CD14-positive monocyte (primary cell): ENCODE results near the gene ACTR6. TPM values are rescaled to one million over a fixed set of nuclear protein-coding genes. Genes with fewer than 3 reads are reported as not detected.

ENCODE experiments used
- DNase-seq, 3 donors: peaks; one replicate each; pipeline ENCODE4 v3.0.0-alpha.2; 2011 to 2022
- H2AFZ ChIP-seq: 2 replicates; pipeline ENCODE4 v1.6.0; 2012; ENCODE audit warnings: mild to moderate bottlenecking, low read depth, low read length, inconsistent platforms; ENCODE audit not compliant: insufficient read depth, poor library complexity, severe bottlenecking
- H3K27ac ChIP-seq, 2 donors: 1 replicate in 1 of 2; 2 replicates in 1 of 2; pipeline ENCODE4 v1.5.1; 2012 to 2013; ENCODE audit warnings: low read length in 2 of 2, control low read depth in 1 of 2, inconsistent platforms in 1 of 2, low read depth in 1 of 2, mild to moderate bottlenecking in 1 of 2
- H3K27me3 ChIP-seq, 2 donors: one replicate each; pipeline versions ENCODE4 v1.6.0 to v1.6.1; 2011 to 2013; ENCODE audit warnings: low read length in 2 of 2; ENCODE audit not compliant: control insufficient read depth in 2 of 2, insufficient read depth in 2 of 2
- H3K36me3 ChIP-seq, 2 donors: replicated peaks in 1 of 2; 1 replicate in 1 of 2; 2 replicates in 1 of 2; pipeline versions ENCODE4 v1.5.1 to v1.6.1; 2012 to 2013; ENCODE audit warnings: low read length in 2 of 2, control low read depth in 1 of 2, inconsistent platforms in 1 of 2, mild to moderate bottlenecking in 1 of 2; ENCODE audit not compliant: insufficient read depth in 2 of 2, control insufficient read depth in 1 of 2
- H3K4me1 ChIP-seq, 2 donors: 1 replicate in 1 of 2; 2 replicates in 1 of 2; pipeline versions ENCODE4 v1.5.1 to v1.6.1; 2012 to 2013; ENCODE audit warnings: low read length in 2 of 2, control low read depth in 1 of 2, inconsistent platforms in 1 of 2, mild to moderate bottlenecking in 1 of 2, moderate library complexity in 1 of 2; ENCODE audit not compliant: insufficient read depth in 2 of 2, control insufficient read depth in 1 of 2
- H3K4me2 ChIP-seq: replicated peaks from 2 replicates; pipeline ENCODE3; 2012; ENCODE audit warnings: low read length, moderate library complexity, mild to moderate bottlenecking; ENCODE audit not compliant: poor library complexity, severe bottlenecking; ENCODE audit errors: extremely low read depth
- H3K4me3 ChIP-seq, 3 experiments: fragments of 200-600 bp in 1 of 3; sonication (generic) in 1 of 3; replicated peaks in 1 of 3; 1 replicate in 2 of 3; 2 replicates in 1 of 3; pipeline ENCODE4 v1.5.1; 2011 to 2013; ENCODE audit warnings: low read length in 3 of 3, mild to moderate bottlenecking in 3 of 3, control low read depth in 2 of 3, low read depth in 2 of 3, inconsistent platforms in 1 of 3, moderate library complexity in 1 of 3
- H3K79me2 ChIP-seq: 2 replicates; pipeline ENCODE4 v1.6.0; 2012; ENCODE audit warnings: mild to moderate bottlenecking, control low read depth, inconsistent platforms, low read length, moderate library complexity; ENCODE audit not compliant: insufficient read depth
- H3K9ac ChIP-seq: 2 replicates; pipeline ENCODE4 v1.6.0; 2017; ENCODE audit warnings: low read length, mild to moderate bottlenecking; ENCODE audit not compliant: insufficient read depth, poor library complexity, severe bottlenecking
- H3K9me3 ChIP-seq, 2 donors: replicated peaks in 1 of 2; 1 replicate in 1 of 2; 2 replicates in 1 of 2; pipeline versions ENCODE4 v1.5.1 to v1.6.1; 2012 to 2013; ENCODE audit warnings: low read length in 2 of 2, control low read depth in 1 of 2; ENCODE audit not compliant: control insufficient read depth in 1 of 2, insufficient read depth in 1 of 2
- H4K20me1 ChIP-seq: 2 replicates; pipeline ENCODE4 v1.6.0; 2012; ENCODE audit warnings: mild to moderate bottlenecking, low read length, control low read depth, moderate library complexity; ENCODE audit not compliant: insufficient read depth
- H3K27ac Mint-ChIP-seq, 7 donors: one replicate each; pipeline ENCODE4 v1.8.0; 2020; ENCODE audit warnings: mild to moderate bottlenecking in 7 of 7, mixed read lengths in 7 of 7, moderate library complexity in 6 of 7, inconsistent platforms in 2 of 7
- H3K27me3 Mint-ChIP-seq, 3 donors: one replicate each; pipeline ENCODE4 v1.8.0; 2021 to 2022; ENCODE audit warnings: low read depth in 3 of 3, mild to moderate bottlenecking in 3 of 3, mixed read lengths in 3 of 3, moderate library complexity in 3 of 3, inconsistent platforms in 1 of 3
- H3K36me3 Mint-ChIP-seq, 2 donors: one replicate each; pipeline ENCODE4 v1.8.0; 2020; ENCODE audit warnings: mixed read lengths in 2 of 2, inconsistent platforms in 1 of 2, mild to moderate bottlenecking in 1 of 2
- H3K4me1 Mint-ChIP-seq: one replicate; pipeline ENCODE4 v1.8.0; 2020; ENCODE audit warnings: mild to moderate bottlenecking, mixed read lengths
- H3K4me3 Mint-ChIP-seq, 2 donors: one replicate each; pipeline ENCODE4 v1.8.0; 2020; ENCODE audit warnings: mild to moderate bottlenecking in 2 of 2, mixed read lengths in 2 of 2, moderate library complexity in 1 of 2
- H3K9me3 Mint-ChIP-seq, 7 donors: one replicate each; pipeline ENCODE4 v1.8.0; 2020 to 2022; ENCODE audit warnings: mixed read lengths in 7 of 7, mild to moderate bottlenecking in 6 of 7, moderate library complexity in 6 of 7, inconsistent platforms in 2 of 7
- CTCF ChIP-seq: fragments of 200-600 bp; IDR thresholded peaks from one replicate; pipeline ENCODE4 v1.8.0; 2022; ENCODE audit warnings: antibody characterized with exemption, mild to moderate bottlenecking
- WGBS: methylation state at CpG from one replicate; pipeline ENCODE4 v1.1.5; 2013; ENCODE audit warnings: missing lambda C conversion rate; ENCODE audit not compliant: insufficient coverage; 5-methylcytosine and 5-hydroxymethylcytosine counted together
- intact Hi-C, 2 donors: fragments of 100-400 bp; cut with micrococcal nuclease; formaldehyde crosslinking; loops; one replicate each; pipeline versions ENCODE4 v1.15.0 to v1.15.1; 2023
- polyA plus RNA-seq, 3 donors: library from polyadenylated mRNA; depleted of rRNA in 1 of 3; unstranded in 2 of 3; stranded (reverse) in 1 of 3; fragments of 300-500 nt in 2 of 3; fragments of >200 nt in 1 of 3; fragmentation: Illumina TruSeq in 2 of 3; gene quantifications; 1 replicate in 2 of 3; 2 replicates in 1 of 3; pipeline ENCODE4 v1.2.3, GENCODE V29; 2012 to 2021

Gene ACTR6
- polyA plus RNA-seq, 3 donors, result 5.5 to 17.8 (median 16.2) TPM

GRCh38 chr12:100234166-100234565, 33.6 kb downstream of the ACTR6 start:
- Mint-ChIP-seq H3K4me3 (no peak overlapping the region), H3K4me1 (peaks cover 9% of the 10 kb centered on the region), H3K36me3 (no peaks in the 10 kb centered on the region), H3K27me3 (peaks cover 0 to 2% (median 2%) of the 10 kb centered on the region in 3 donors), H3K27ac (peak overlapping the region in 1 of 7 donors; percentile 25), H3K9me3 (no peaks in the 10 kb centered on the region)
- Histone ChIP-seq H3K4me2 (no peak overlapping the region), H3K9me3 (no peaks in the 10 kb centered on the region), H3K27ac (no peak overlapping the region), H3K79me2 (no peaks in the 10 kb centered on the region), H3K36me3 (no peaks in the 10 kb centered on the region), H2AFZ (no peak overlapping the region), H3K27me3 (no peaks in the 10 kb centered on the region), H3K9ac (no peak overlapping the region), H4K20me1 (no peaks in the 10 kb centered on the region), H3K4me1 (peaks cover 0 to 3% of the 10 kb centered on the region in 2 donors), H3K4me3 (no peak overlapping the region)
- DNase-seq, result no peak
- intact Hi-C loops, result no loop called here
- 90% methylated on average over 3 of the region's 3 CpGs for WGBS
- no peak for TF ChIP-seq CTCF

- Histone ChIP-seq H3K4me1 (peaks cover 0 to 1% of the 10 kb centered on the region in 2 donors), H3K27me3 (no peaks in the 10 kb centered on the region), H2AFZ (no peak overlapping the region), H3K4me2 (no peak overlapping the region), H3K4me3 (no peak overlapping the region), H3K9ac (no peak overlapping the region), H3K79me2 (no peaks in the 10 kb centered on the region), H3K27ac (no peak overlapping the region), H3K9me3 (no peaks in the 10 kb centered on the region), H3K36me3 (no peaks in the 10 kb centered on the region), H4K20me1 (no peaks in the 10 kb centered on the region)
- H3K27ac Mint-ChIP-seq, result no peak overlapping the region
- peaks cover 0 to 2% (median 2%) of the 10 kb centered on the region in 3 donors for H3K27me3 Mint-ChIP-seq
- TF ChIP-seq CTCF, result peak; percentile 76
- H3K9me3 Mint-ChIP-seq, result no peaks in the 10 kb centered on the region
- no peak overlapping the region for H3K4me3 Mint-ChIP-seq
- peak; percentile 3 to 37 (median 11) for DNase-seq
- H3K4me1 Mint-ChIP-seq, result peaks cover 4% of the 10 kb centered on the region
- WGBS, result 60% methylated on average over 1 of the region's 7 CpGs
- intact Hi-C loops, result no loop called here
- H3K36me3 Mint-ChIP-seq, result no peaks in the 10 kb centered on the region
These were observed 34.1 kb downstream of the ACTR6 start for GRCh38 chr12:100234591-100235304.
